H1 (cell line): ENCODE measurements around the gene ROR1. TPM values are rescaled to one million over a fixed set of nuclear protein-coding genes. Genes with fewer than 3 reads are reported as not detected.

Source experiments
- CTCF ChIA-PET: fragments of 300-600 bp; sonication (Branson Sonifier 250); formaldehyde crosslinking; loops from one replicate; lab custom pipeline; 2021; ENCODE audit not compliant: partially characterized antibody; lab: Charles Lee
- POLR2A ChIA-PET: fragments of 300-600 bp; sonication (Branson Sonifier 250); formaldehyde crosslinking; loops from one replicate; lab custom pipeline; 2021; ENCODE audit warnings: inconsistent platforms; ENCODE audit not compliant: partially characterized antibody; lab: Charles Lee
- DNase-seq, 2 experiments: peaks; one replicate each; pipeline versions ENCODE4 v3.0.0 to v3.0.0-alpha.2; 2010 to 2022; ENCODE audit warnings: low spot score in 2 of 2, low read depth in 1 of 2, mixed read lengths in 1 of 2
- FAIRE-seq: peaks from 2 replicates; lab custom pipeline; 2011; peaks lifted over from hg19 to GRCh38; lab: Jason Lieb, UNC
- H2AFZ ChIP-seq: 2 replicates; pipeline ENCODE4 v1.8.1; 2012; ENCODE audit warnings: low read length, inconsistent platforms
- H2AK5ac ChIP-seq: 2 replicates; pipeline ENCODE4 v1.6.1; 2013; ENCODE audit warnings: low read depth, low read length
- H2BK120ac ChIP-seq: replicated peaks from 2 replicates; pipeline ENCODE3; 2013; ENCODE audit warnings: low read depth, low read length, inconsistent platforms
- H2BK12ac ChIP-seq: 2 replicates; pipeline ENCODE4 v1.6.1; 2013; ENCODE audit warnings: low read depth, low read length
- H2BK15ac ChIP-seq: 2 replicates; pipeline ENCODE4 v1.6.1; 2013; ENCODE audit warnings: low read length
- H2BK20ac ChIP-seq: 2 replicates; pipeline ENCODE4 v1.6.1; 2013; ENCODE audit warnings: low read length
- H2BK5ac ChIP-seq: 2 replicates; pipeline ENCODE4 v1.6.1; 2013; ENCODE audit warnings: low read depth, low read length
- H3K14ac ChIP-seq: 2 replicates; pipeline ENCODE4 v1.6.1; 2013; ENCODE audit warnings: inconsistent platforms; ENCODE audit not compliant: insufficient read length
- H3K18ac ChIP-seq: 2 replicates; pipeline ENCODE4 v1.6.1; 2013; ENCODE audit warnings: low read length; ENCODE audit errors: extremely low read depth
- H3K23ac ChIP-seq: 2 replicates; pipeline ENCODE4 v1.6.1; 2013; ENCODE audit warnings: inconsistent platforms; ENCODE audit not compliant: insufficient read length
- H3K23me2 ChIP-seq: 2 replicates; pipeline ENCODE4 v1.6.1; 2013; ENCODE audit warnings: low read depth, low read length
- H3K27ac ChIP-seq: 2 replicates; pipeline ENCODE4 v1.6.1; 2011; ENCODE audit warnings: low read depth, low read length, inconsistent platforms
- H3K27me3 ChIP-seq, 4 experiments: replicated peaks in 1 of 4; 1 replicate in 1 of 4; 2 replicates in 3 of 4; pipeline versions ENCODE4 v1.6.1 to v1.8.1; 2011 to 2013; ENCODE audit warnings: low read length in 3 of 4, mild to moderate bottlenecking in 3 of 4, inconsistent platforms in 2 of 4, mixed read lengths in 2 of 4, moderate library complexity in 1 of 4; ENCODE audit not compliant: control insufficient read depth in 3 of 4, insufficient read depth in 3 of 4; ENCODE audit errors: extremely low read depth in 1 of 4
- H3K36me3 ChIP-seq, 4 experiments: 2 replicates each; pipeline versions ENCODE4 v1.6.1 to v1.8.1; 2011 to 2013; ENCODE audit warnings: mild to moderate bottlenecking in 4 of 4, low read length in 3 of 4, moderate library complexity in 2 of 4, control low read depth in 1 of 4, inconsistent platforms in 1 of 4; ENCODE audit not compliant: insufficient read depth in 4 of 4, control insufficient read depth in 2 of 4
- H3K4ac ChIP-seq: replicated peaks from 2 replicates; pipeline ENCODE3; 2013; ENCODE audit warnings: low read length, low read depth, mixed read lengths, inconsistent platforms; ENCODE audit not compliant: insufficient read length
- H3K4me1 ChIP-seq, 4 experiments: replicated peaks in 1 of 4; 1 replicate in 1 of 4; 2 replicates in 3 of 4; pipeline versions ENCODE4 v1.6.1 to v1.8.1; 2011 to 2013; ENCODE audit warnings: low read length in 3 of 4, inconsistent platforms in 2 of 4, mixed read lengths in 1 of 4; ENCODE audit not compliant: insufficient read depth in 4 of 4, control insufficient read depth in 3 of 4
- H3K4me2 ChIP-seq, 2 experiments: 2 replicates each; pipeline versions ENCODE4 v1.6.1 to v1.8.1; 2011 to 2013; ENCODE audit warnings: low read depth in 2 of 2, low read length in 2 of 2, control low read depth in 1 of 2, inconsistent platforms in 1 of 2, mild to moderate bottlenecking in 1 of 2; ENCODE audit not compliant: insufficient read depth in 1 of 2
- H3K4me3 ChIP-seq, 4 experiments: fragments of 200-600, 300-600 bp in 1 of 4; sonication (generic), shearing (Covaris generic), sonication (Bioruptor Twin) in 1 of 4; 2 replicates each; pipeline versions ENCODE4 v1.5.1 to v1.8.1; 2011 to 2016; ENCODE audit warnings: low read length in 4 of 4, low read depth in 3 of 4, control low read depth in 2 of 4, inconsistent platforms in 2 of 4, mild to moderate bottlenecking in 2 of 4, mixed read lengths in 1 of 4, moderate library complexity in 1 of 4; ENCODE audit not compliant: insufficient read depth in 2 of 4; ENCODE audit errors: extremely low read depth in 1 of 4
- H3K56ac ChIP-seq: replicated peaks from 2 replicates; pipeline ENCODE3; 2013; ENCODE audit warnings: low read depth, mild to moderate bottlenecking, mixed read lengths, low read length, inconsistent platforms; ENCODE audit not compliant: insufficient read length
- H3K79me1 ChIP-seq: 2 replicates; pipeline ENCODE4 v1.6.1; 2013; ENCODE audit warnings: low read depth, low read length, control low read depth
- H3K79me2 ChIP-seq, 2 experiments: 2 replicates each; pipeline versions ENCODE4 v1.6.1 to v1.8.1; 2012 to 2013; ENCODE audit warnings: low read length in 2 of 2, mild to moderate bottlenecking in 2 of 2, inconsistent platforms in 1 of 2; ENCODE audit not compliant: insufficient read depth in 2 of 2, control insufficient read depth in 1 of 2
- H3K9ac ChIP-seq, 4 experiments: replicated peaks in 1 of 4; 1 replicate in 1 of 4; 2 replicates in 3 of 4; pipeline versions ENCODE4 v1.6.1 to v1.8.1; 2011 to 2013; ENCODE audit warnings: low read depth in 3 of 4, low read length in 3 of 4, control low read depth in 2 of 4, mild to moderate bottlenecking in 2 of 4, moderate library complexity in 2 of 4, inconsistent platforms in 1 of 4; ENCODE audit errors: extremely low read depth in 1 of 4
- H3K9me3 ChIP-seq, 2 experiments: 2 replicates each; pipeline versions ENCODE4 v1.6.1 to v1.8.1; 2012 to 2013; ENCODE audit warnings: mild to moderate bottlenecking in 2 of 2, moderate library complexity in 2 of 2, control low read depth in 1 of 2, inconsistent platforms in 1 of 2, low read depth in 1 of 2, low read length in 1 of 2, mixed read lengths in 1 of 2; ENCODE audit not compliant: insufficient read depth in 2 of 2
- H4K20me1 ChIP-seq, 2 experiments: replicated peaks in 1 of 2; 2 replicates each; pipeline versions ENCODE3 to v1.8.1; 2011 to 2013; ENCODE audit warnings: inconsistent platforms in 2 of 2, low read length in 2 of 2, mild to moderate bottlenecking in 1 of 2; ENCODE audit not compliant: insufficient read depth in 2 of 2, control insufficient read depth in 1 of 2
- H4K5ac ChIP-seq: 2 replicates; pipeline ENCODE4 v1.6.1; 2013; ENCODE audit warnings: low read length, low read depth, mixed read lengths, inconsistent platforms; ENCODE audit not compliant: insufficient read length
- H4K8ac ChIP-seq: 2 replicates; pipeline ENCODE4 v1.8.0; 2013; ENCODE audit warnings: mild to moderate bottlenecking, moderate library complexity, low read length, inconsistent platforms; ENCODE audit not compliant: insufficient read depth; ENCODE audit errors: extremely low read depth
- H4K91ac ChIP-seq: replicated peaks from 2 replicates; pipeline ENCODE3; 2013; ENCODE audit warnings: low read length, mixed read lengths, inconsistent platforms; ENCODE audit not compliant: insufficient read length
- BACH1 ChIP-seq: IDR thresholded peaks from 2 replicates; pipeline ENCODE4 v1.6.1; 2012; ENCODE audit warnings: low read length, improper control_type of control experiment
- CBX8 ChIP-seq: fragments of 300-800, 300-1000 bp; sonication (generic); IDR thresholded peaks from 2 replicates; pipeline ENCODE4 v1.7.1; 2016; ENCODE audit warnings: low read depth, low read length, borderline replicate concordance
- CTBP2 ChIP-seq: IDR thresholded peaks from 2 replicates; pipeline ENCODE4 v1.7.0; 2011; ENCODE audit warnings: borderline replicate concordance, mild to moderate bottlenecking, moderate library complexity, mixed read lengths, low read length; ENCODE audit not compliant: insufficient read depth, insufficient read length
- CTCF ChIP-seq, 3 experiments: IDR thresholded peaks; 1 replicate in 2 of 3; 2 replicates in 1 of 3; pipeline versions ENCODE4 v1.5.1 to v1.6.1; 2011; ENCODE audit warnings: low read length in 3 of 3, mild to moderate bottlenecking in 3 of 3, inconsistent platforms in 2 of 3, low read depth in 1 of 3, moderate library complexity in 1 of 3; ENCODE audit not compliant: insufficient read depth in 1 of 3; ENCODE audit errors: control extremely low read depth in 1 of 3
- JUN ChIP-seq: IDR thresholded peaks from 2 replicates; pipeline ENCODE4 v1.6.1; 2011; ENCODE audit warnings: low read depth, mild to moderate bottlenecking, improper control_type of control experiment, low read length
- POU5F1 ChIP-seq: IDR thresholded peaks from 2 replicates; pipeline ENCODE4 v1.6.1; 2011; ENCODE audit warnings: low read depth, mild to moderate bottlenecking, low read length, moderate library complexity
- RBBP5 ChIP-seq: IDR thresholded peaks from 2 replicates; pipeline ENCODE4 v1.7.1; 2012; ENCODE audit warnings: low read depth, mild to moderate bottlenecking, inconsistent platforms, low read length, moderate library complexity, borderline replicate concordance
- RFX5 ChIP-seq: IDR thresholded peaks from 2 replicates; pipeline ENCODE4 v1.6.1; 2011; ENCODE audit warnings: low read depth, low read length, improper control_type of control experiment, borderline replicate concordance
- SAP30 ChIP-seq: fragments of 300-600 bp; sonication (generic); IDR thresholded peaks from 2 replicates; pipeline ENCODE4 v1.7.1; 2012; ENCODE audit warnings: low read length, moderate library complexity, mild to moderate bottlenecking, inconsistent platforms; ENCODE audit not compliant: insufficient read depth, insufficient replicate concordance
- TAF1 ChIP-seq: IDR thresholded peaks from 2 replicates; pipeline ENCODE4 v1.6.1; 2011; ENCODE audit warnings: mild to moderate bottlenecking, low read depth, low read length
- WGBS, 2 experiments: shearing (Covaris generic) in 1 of 2; methylation state at CpG; one replicate each; pipeline versions ENCODE4 v1.1.6 to v1.1.7; 2013 to 2015; ENCODE audit warnings: low lambda C conversion rate in 2 of 2, mixed read lengths in 2 of 2, inconsistent platforms in 1 of 2, low coverage in 1 of 2, missing lambda C conversion rate in 1 of 2; ENCODE audit not compliant: insufficient replicate concordance in 2 of 2, insufficient coverage in 1 of 2, insufficient read length in 1 of 2; ENCODE audit errors: extremely low coverage in 1 of 2, missing lambda C conversion rate in 1 of 2; 5-methylcytosine and 5-hydroxymethylcytosine counted together
- polyA plus RNA-seq, 7 experiments: library from polyadenylated mRNA; depleted of rRNA in 3 of 7; stranded (reverse) in 5 of 7; unstranded in 2 of 7; fragments of >200 nt in 5 of 7; fragments of 200-250 nt in 2 of 7; gene quantifications; 1 replicate in 5 of 7; 2 replicates in 1 of 7; 4 replicates in 1 of 7; pipeline versions ENCODE4 v1.2.1 to v1.2.3, GENCODE V29; 2011 to 2013; ENCODE audit warnings: missing spikeins in 2 of 7, mixed read lengths in 2 of 7
- total RNA-seq: library from RNA; stranded (reverse); fragmentation: NEBNext Ultra II Directional; extraction: Animal tissue kit (Norgen Biotek cat#: 25700); gene quantifications from 2 replicates; pipeline ENCODE4 v1.2.1, GENCODE V29; 2021

Gene ROR1
- total and polyA plus RNA-seq, 2 of the 8 experiments (the other 6 are each of a cell fraction or from before 2014, with no cell fraction given), result 33.6 to 73.6 TPM

DNA sequence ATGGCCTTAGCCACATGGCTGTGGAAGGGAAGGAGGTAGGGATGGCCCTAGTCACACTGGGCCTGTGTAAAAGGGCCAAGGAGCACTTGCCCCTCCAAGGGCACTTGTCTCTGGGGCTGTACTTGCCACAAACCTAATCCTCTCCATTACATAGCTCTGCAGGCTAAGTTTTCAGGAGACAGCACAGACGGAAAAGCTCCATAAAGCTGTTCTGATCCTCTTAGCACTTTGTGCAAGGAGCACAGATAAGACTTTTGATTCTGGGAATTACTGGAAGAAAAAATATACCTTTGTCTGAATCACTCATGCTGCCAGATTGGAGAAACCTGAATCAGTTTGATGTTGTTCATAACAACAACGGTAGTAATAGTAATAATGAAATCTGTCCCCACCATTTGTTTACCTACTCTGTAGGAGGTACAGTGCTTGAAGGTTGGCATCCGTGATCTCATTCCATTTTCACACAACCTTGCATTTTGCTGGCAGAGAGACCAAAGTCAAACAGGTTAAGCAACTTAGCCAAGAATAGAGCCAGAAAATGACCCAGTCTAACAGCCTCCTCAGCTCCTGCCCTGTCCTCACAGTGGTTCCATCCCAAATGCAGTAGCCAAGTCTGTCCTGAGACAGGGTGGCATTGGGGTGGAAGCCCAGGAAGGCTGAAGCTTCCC, 207.1 kb downstream of the ROR1 start:
- no peak for DNase-seq
- TF ChIP-seq RBBP5 (no peak), CBX8 (no peak), JUN (no peak), CTCF (IDR thresholded peaks at IDR 0.05; ENCODE audit: control extremely low read depth in 1 of 3, insufficient read depth in 1 of 3, low read depth in 1 of 3, low read length in 3 of 3) (no peak), BACH1 (no peak), TAF1 (no peak), CTBP2 (no peak), SAP30 (no peak), RFX5 (no peak), POU5F1 (no peak)

More for the DNA sequence above, 207.1 kb downstream of the ROR1 start:
- ChIA-PET POLR2A (no interaction called here), CTCF (interaction anchor here (1.0 to 2.4 kb wide), 2 partner anchors 8 to 364 kb away, joined by 3 to 7 read pairs; no protein-coding TSS in a partner anchor)
- no peak overlapping the region for H4K8ac ChIP-seq
- FAIRE-seq, result no peak
- no peak overlapping the region for H2BK20ac ChIP-seq
- peaks cover 0 to 5% (median 1%) of the 10 kb centered on the region in 4 experiments; a peak in 2 of 7 replicates for H3K4me1 ChIP-seq
- H3K79me2 ChIP-seq, result peaks cover 0 to 95% of the 10 kb centered on the region in 2 experiments; a peak in 2 of 4 replicates
- H3K27me3 ChIP-seq, result no peaks in the 10 kb centered on the region
- H3K23ac ChIP-seq, result no peak overlapping the region
- no peak overlapping the region for H2BK120ac ChIP-seq
- no peaks in the 10 kb centered on the region for H3K36me3 ChIP-seq
- no peak overlapping the region for H3K56ac ChIP-seq
- H3K4me2 ChIP-seq, result no peak overlapping the region
- H3K4ac ChIP-seq, result no peak overlapping the region
- no peaks in the 10 kb centered on the region for H3K23me2 ChIP-seq
- H2AK5ac ChIP-seq, result no peak overlapping the region
- peaks cover 15% of the 10 kb centered on the region; the same call in 1 of the 2 replicates for H3K79me1 ChIP-seq
- no peak overlapping the region for H2BK15ac ChIP-seq
- H3K27ac ChIP-seq, result no peak overlapping the region
- H2BK5ac ChIP-seq, result no peak overlapping the region
- H3K9me3 ChIP-seq, result no peaks in the 10 kb centered on the region
- no peak overlapping the region for H4K5ac ChIP-seq
- H4K91ac ChIP-seq, result no peak overlapping the region
- peaks cover 7 to 8% of the 10 kb centered on the region in 2 experiments for H4K20me1 ChIP-seq
- H2BK12ac ChIP-seq, result no peak overlapping the region
- no peak overlapping the region for H3K9ac ChIP-seq
- no peak overlapping the region for H2AFZ ChIP-seq
- no peak overlapping the region for H3K18ac ChIP-seq
- H3K4me3 ChIP-seq, result no peak overlapping the region
- WGBS, 2 experiments, result 86% methylated on average over 3 of the region's 3 CpGs; no CpG with 5 or more reads in 1 of the 2 experiments
- no peak overlapping the region for H3K14ac ChIP-seq
